ENCODE data around the gene IBSP.

DNA sequence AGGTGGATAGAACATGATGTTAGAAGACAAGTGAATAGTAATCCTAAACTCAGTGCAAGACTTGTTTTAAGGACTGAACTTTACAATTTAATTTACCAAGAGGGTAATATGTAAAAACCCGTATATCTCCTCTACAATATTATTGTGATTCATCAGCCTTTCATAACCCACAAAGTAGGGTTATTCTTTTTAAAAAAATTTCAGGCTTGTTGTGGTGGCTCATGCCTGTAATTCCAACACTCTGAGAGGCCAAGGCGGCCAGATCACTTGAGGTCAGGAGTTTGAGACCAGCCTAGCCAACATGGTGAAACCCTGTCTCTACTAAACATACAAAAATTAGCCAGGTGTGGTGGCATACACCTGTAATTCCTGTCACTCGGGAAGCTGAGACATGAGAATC lies 7.2 kb downstream of the IBSP start:
- TF ChIP-seq, protein P1, sequence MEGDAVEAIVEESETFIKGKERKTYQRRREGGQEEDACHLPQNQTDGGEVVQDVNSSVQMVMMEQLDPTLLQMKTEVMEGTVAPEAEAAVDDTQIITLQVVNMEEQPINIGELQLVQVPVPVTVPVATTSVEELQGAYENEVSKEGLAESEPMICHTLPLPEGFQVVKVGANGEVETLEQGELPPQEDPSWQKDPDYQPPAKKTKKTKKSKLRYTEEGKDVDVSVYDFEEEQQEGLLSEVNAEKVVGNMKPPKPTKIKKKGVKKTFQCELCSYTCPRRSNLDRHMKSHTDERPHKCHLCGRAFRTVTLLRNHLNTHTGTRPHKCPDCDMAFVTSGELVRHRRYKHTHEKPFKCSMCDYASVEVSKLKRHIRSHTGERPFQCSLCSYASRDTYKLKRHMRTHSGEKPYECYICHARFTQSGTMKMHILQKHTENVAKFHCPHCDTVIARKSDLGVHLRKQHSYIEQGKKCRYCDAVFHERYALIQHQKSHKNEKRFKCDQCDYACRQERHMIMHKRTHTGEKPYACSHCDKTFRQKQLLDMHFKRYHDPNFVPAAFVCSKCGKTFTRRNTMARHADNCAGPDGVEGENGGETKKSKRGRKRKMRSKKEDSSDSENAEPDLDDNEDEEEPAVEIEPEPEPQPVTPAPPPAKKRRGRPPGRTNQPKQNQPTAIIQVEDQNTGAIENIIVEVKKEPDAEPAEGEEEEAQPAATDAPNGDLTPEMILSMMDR (conservative IDR thresholded peaks at IDR 0.05; ENCODE audit: low read length): no peak
- TF ChIP-seq EZH2phosphoT487 (IDR thresholded peaks at IDR 0.05; ENCODE audit: borderline replicate concordance, low read depth, low read length): no peak
